G401 (cell line): ENCODE results near the gene DNAAF5. TPM values are rescaled to one million over a fixed set of nuclear protein-coding genes. Genes with fewer than 3 reads are reported as not detected.

ENCODE experiments used
- DNase-seq: peaks from one replicate; pipeline ENCODE4 v3.0.0-alpha.2; 2015; ENCODE audit warnings: low spot score
- in situ Hi-C: cut with HindIII; loops from 2 replicates; pipeline ENCODE4 v1.10.0; 2016; ENCODE audit warnings: low sequenced_read_pairs, mixed read lengths
- total RNA-seq: library from RNA; depleted of rRNA; stranded (reverse); fragments of >200 nt; shearing (Covaris generic); gene quantifications from 2 replicates; pipeline ENCODE4 v1.2.3, GENCODE V29; 2014

DNAAF5 gene
- total RNA-seq, 1 experiment from 2014 or later: 63.5 TPM

- DNase-seq: no peak
- in situ Hi-C loops: no loop called here
Measured at GRCh38 chr7:776381-776780, 49.9 kb downstream of the DNAAF5 start.

- DNase-seq: no peak
- in situ Hi-C loops: no loop called here
Measured at GRCh38 chr7:776992-777727, 50.7 kb downstream of the DNAAF5 start.

GRCh38 chr7:777728-778078 lies 51.2 kb downstream of the DNAAF5 start:
- in situ Hi-C loops: no loop called here
- no peak for DNase-seq

GRCh38 chr7:778271-778967 lies 51.9 kb downstream of the DNAAF5 start:
- in situ Hi-C loops: no loop called here
- DNase-seq: no peak

GRCh38 chr7:778968-779451 lies 52.5 kb downstream of the DNAAF5 start:
- in situ Hi-C loops: no loop called here

GRCh38 chr7:779480-779879 lies 53.0 kb downstream of the DNAAF5 start:
- no peak for DNase-seq
- in situ Hi-C loops: no loop called here

More at GRCh38 chr7:778968-779451, 52.5 kb downstream of the DNAAF5 start:
- DNase-seq: peak; percentile 10

GRCh38 chr7:780081-780480 lies 53.6 kb downstream of the DNAAF5 start:
- peak; percentile 64 for DNase-seq
- in situ Hi-C loops: no loop called here

- in situ Hi-C loops: no loop called here
- DNase-seq: no peak
Measured at GRCh38 chr7:780516-780915, 54.0 kb downstream of the DNAAF5 start.

- no peak for DNase-seq
- in situ Hi-C loops: no loop called here
Measured at GRCh38 chr7:781186-781849, 54.8 kb downstream of the DNAAF5 start.

GRCh38 chr7:781936-782529 lies 55.5 kb downstream of the DNAAF5 start:
- no peak for DNase-seq
- in situ Hi-C loops: no loop called here

- in situ Hi-C loops: no loop called here
- no peak for DNase-seq
Measured at GRCh38 chr7:782718-783449, 56.4 kb downstream of the DNAAF5 start.

- in situ Hi-C loops: no loop called here
- DNase-seq: no peak
Measured at GRCh38 chr7:783556-784490, 57.3 kb downstream of the DNAAF5 start.

- no peak for DNase-seq
- in situ Hi-C loops: no loop called here
Measured at GRCh38 chr7:784971-785370, 58.5 kb downstream of the DNAAF5 start.

GRCh38 chr7:785416-785815 lies 58.9 kb downstream of the DNAAF5 start:
- DNase-seq: no peak
- in situ Hi-C loops: no loop called here

- peak; percentile 28 for DNase-seq
- in situ Hi-C loops: no loop called here
Measured at GRCh38 chr7:786472-787255, 60.2 kb downstream of the DNAAF5 start.

GRCh38 chr7:787332-788240 lies 61.1 kb downstream of the DNAAF5 start:
- in situ Hi-C loops: no loop called here
- no peak for DNase-seq
